HG03095 (cell line): ENCODE results near the gene RPLP1.
A peak's percentile ranks its signal among the peaks of the same experiment; 100 is the strongest.
"Not testable (repeated sequence)": the region's sequence is repeated elsewhere in the genome, so short reads cannot be mapped to it uniquely, and the experiment has no call there.

Source experiments
- ATAC-seq: cut with Tn5 transposase; IDR thresholded peaks from one replicate; pipeline ENCODE4 v1.9.1; 2021; ENCODE audit warnings: moderate library complexity; ENCODE audit not compliant: unreplicated experiment

Gene RPLP1

GRCh38 chr15:69436951-69437350 lies 15.7 kb upstream of the RPLP1 start:
- ATAC-seq = no peak

GRCh38 chr15:69439623-69440022 lies 13.0 kb upstream of the RPLP1 start:
- ATAC-seq = no peak

- peak; percentile 59 for ATAC-seq
Measured at GRCh38 chr15:69443032-69443611, 9.5 kb upstream of the RPLP1 start.

DNA sequence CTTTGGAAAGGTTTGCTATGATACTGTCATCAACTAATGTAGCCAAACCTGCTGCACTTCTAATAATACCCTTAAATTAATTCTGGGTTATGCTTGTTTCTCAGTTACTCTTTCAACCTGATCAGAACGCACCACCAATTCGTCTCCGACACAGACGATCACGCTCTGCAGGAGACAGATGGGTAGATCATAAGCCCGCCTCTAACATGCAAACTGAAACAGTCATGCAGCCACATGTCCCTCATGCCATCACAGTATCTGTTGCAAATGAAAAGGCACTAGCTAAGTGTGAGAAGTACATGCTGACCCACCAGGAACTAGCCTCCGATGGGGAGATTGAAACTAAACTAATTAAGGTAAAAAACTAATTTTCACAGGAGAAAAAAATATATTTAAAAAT lies 7.9 kb upstream of the RPLP1 start:
- ATAC-seq = no peak

- no peak for ATAC-seq
Measured at GRCh38 chr15:69446953-69447352, 5.7 kb upstream of the RPLP1 start.

- ATAC-seq = not testable (repeated sequence)
Measured at GRCh38 chr15:69450221-69450620, 2.4 kb upstream of the RPLP1 start.

DNA sequence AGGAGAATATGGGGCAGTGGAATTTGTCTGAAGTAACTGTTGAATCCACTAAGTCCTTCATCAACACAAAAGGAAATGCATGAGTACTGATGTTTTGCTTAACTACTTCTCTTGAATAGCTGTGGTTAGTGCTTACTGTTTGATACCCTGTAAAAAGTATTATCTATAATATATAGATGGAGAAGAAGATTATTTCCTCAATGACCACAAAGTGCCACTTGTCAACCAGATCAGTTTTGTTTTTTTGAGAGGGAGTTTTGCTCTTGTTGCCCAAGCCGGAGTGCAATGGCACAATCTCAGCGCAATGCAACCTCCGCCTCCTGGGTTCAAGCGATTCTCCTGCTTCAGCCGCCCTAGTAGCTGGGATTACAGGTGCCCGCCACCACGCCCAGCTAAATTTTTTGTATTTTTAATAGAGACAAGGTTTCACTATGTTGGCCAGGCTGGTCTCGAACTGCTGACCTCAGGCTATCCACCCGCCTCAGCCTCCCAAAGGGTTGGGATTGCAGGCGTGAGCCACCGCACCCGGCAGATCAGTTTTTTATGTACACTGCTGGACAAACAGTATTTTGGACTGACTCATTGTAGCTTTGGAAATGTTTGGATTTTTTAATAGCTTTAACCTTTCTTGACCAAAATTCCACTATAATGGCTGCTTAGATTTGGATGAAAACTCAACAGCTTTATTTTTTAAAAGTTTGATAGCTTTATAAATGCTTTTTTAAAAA lies 1.5 kb upstream of the RPLP1 start:
- ATAC-seq = no peak

GRCh38 chr15:69451951-69452691 lies 497 bp upstream of the RPLP1 start:
- ATAC-seq = peak; percentile 26

DNA sequence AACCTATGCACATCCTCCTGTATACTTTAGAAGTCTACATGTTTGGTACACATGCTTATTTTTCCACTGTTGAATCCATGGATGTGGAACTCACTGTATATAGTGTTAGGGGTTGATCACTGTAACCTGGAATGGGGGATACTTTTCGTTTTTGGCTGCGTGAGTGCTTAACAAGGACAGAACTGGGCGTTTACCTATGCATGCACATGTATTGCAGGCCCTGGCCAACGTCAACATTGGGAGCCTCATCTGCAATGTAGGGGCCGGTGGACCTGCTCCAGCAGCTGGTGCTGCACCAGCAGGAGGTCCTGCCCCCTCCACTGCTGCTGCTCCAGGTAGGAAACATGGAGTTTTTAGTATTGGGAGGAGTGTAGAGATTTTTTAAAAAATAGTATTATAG lies 2.3 kb downstream of the RPLP1 start:
- no peak for ATAC-seq

DNA sequence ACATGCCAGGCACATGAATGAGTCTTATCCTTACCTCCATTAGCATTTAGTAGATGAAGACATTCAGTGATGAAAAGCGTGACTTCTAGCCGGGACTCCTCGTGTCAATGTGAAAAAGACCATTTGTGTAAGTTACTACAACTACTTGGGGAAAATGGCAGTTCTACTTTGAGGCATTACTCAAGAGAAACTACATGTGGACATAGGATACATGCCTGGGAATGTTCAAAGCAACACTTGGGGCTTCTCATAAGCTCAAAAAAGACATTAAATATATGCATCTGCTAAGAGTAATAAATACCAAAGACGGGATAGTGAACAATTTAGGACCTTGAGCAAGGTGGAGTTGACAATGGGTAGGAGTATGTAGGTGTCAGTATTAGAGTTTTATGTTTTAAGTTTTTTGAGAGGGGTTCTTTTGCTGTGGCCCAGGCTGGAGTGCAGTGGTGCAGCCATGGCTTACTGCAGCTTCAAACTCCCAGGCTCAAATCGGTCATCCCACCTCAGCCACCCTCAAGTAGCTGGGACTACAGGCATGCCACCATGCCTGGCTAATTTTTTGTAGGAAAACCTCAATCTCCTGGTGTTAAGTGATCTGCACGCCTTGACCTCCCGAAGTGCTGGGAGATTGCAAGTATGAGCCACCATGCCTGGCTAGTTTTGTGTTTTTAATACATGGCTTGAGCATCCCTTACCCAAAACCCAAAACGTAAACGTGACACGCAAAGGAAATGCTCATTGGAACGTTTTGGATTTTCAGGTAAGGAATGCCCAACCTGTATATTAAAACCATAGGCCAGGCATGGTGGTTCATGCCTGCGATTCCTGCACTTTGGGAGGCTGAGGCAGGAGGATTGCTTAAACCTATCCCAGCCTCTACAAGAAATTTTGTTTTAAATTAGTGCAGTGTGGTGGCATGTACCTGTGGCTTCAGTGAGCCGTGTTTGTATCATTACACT lies 3.9 kb downstream of the RPLP1 start:
- ATAC-seq = no peak

DNA sequence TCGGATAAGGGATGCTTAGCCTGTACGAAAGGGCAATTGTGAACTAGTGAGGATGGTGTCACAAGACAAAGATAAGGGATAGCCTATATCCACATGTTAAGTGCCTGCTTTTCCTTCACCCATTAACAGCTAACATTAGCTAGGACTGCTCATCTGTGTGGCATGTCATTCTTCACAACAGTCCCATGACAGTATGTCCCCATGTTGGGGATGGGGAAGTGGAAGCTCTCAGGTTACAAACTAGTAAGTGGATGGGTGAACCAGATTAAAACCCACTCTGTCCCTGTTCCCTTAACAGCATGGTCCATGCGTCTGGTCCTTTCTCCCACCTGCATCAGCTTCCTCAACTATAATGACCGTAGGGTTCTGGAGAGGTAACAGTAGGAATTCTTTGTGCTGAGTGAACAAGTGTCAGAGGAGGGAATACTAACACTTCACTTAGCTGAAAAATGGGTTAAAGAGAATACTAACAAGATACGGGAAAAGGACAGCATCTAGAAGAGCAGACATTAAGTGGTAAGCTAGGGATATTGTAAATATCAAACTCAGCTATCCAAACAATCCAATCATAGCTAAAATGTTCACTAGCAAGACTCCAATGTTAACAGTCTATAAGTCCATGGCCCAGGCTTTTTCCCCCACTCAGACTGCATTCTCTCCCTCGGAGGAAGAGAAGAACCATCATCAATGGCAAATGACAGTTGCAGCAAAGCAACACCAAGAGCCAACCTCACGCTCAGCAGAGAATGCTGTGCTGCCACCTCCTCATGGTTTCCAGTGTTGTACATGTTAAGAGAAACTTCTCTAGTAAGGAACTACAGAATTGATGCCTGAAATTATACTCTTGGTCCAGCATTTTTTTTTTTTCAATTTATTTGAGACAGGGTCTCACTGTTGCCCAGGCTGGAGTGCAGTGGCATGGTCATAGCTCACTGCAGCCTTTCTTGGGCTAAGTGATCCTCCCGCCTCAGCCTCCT lies 5.0 kb downstream of the RPLP1 start:
- no peak for ATAC-seq

- ATAC-seq = no peak
Measured at GRCh38 chr15:69459066-69459465, 6.4 kb downstream of the RPLP1 start.

DNA sequence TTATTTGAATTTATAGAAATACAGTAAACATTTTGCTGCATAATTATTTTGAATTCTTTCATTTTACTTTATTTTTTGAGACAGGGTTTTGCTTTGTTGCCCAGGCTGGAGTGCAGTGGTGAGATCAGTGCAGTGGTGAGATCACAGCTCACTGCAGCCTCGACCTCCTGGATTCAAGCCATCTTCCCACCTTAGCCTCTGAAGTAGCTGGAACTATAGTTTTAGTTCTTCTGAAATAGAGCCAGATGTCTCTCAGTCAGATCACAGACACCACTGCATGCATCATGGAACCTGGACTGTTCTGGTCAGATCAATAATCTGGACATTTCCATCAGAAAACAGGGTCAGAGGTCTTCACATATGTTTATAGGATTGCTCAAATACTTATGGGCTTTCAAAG lies 7.9 kb downstream of the RPLP1 start:
- ATAC-seq = no peak

DNA sequence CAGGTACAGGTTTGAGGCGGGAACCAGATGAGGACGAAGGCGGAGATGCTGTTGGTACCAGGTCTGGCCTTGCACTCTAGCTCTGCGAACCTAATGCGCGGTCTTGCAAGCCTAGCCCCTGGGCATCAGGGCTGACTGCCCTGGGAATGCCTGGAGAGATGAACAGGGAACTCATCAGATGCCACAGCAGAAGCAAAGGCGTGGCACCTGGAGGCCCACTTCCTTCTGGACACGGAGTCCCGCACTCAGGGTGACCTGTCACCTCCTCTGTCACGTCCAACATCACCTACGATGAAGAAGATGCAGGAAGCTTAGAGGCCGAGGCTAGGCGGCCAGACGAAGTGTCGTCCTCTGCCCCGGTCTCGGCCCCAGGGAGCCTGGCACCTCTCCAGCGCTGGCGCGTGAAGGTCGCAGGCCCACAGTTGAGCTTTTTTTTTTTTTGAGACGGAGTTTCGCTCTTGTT lies 9.4 kb downstream of the RPLP1 start:
- no peak for ATAC-seq

DNA sequence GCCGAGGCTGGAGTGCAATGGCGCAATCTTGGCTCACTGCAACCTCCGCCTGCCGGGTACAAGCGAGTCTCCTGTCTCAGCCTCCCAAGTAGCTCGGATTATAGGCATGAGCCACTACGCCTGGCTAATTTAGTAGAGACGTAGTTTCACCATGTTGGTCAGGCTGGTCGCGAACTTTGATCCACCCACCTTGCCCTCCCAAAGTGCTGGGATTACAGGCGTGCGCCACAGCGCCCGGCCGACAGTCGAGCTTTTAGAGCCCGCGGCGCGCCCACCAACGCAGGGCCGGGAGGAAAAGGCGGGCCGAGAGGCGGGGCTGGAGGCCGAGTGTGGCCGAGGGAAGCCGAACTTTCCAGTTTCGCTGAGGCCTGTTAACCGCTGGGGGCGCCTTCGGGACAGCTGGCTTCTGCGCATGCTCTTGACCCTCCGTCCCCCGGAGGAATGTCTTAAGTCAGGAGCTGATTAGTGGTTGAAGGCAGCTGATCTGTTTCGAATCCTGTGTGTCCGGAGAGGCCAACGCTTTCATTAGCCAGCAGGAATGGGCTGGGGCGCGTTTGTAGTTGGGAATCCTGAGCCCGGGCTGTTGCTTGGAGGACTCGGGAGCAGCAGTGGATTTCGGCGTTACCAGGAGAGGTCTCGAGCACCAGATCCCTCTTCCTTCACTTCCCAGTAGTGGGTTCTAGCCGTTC lies 10.0 kb downstream of the RPLP1 start:
- ATAC-seq = peak; percentile 82

GRCh38 chr15:69463182-69463756 lies 10.7 kb downstream of the RPLP1 start:
- ATAC-seq = no peak

- no peak for ATAC-seq
Measured at GRCh38 chr15:69465253-69465652, 12.6 kb downstream of the RPLP1 start.

DNA sequence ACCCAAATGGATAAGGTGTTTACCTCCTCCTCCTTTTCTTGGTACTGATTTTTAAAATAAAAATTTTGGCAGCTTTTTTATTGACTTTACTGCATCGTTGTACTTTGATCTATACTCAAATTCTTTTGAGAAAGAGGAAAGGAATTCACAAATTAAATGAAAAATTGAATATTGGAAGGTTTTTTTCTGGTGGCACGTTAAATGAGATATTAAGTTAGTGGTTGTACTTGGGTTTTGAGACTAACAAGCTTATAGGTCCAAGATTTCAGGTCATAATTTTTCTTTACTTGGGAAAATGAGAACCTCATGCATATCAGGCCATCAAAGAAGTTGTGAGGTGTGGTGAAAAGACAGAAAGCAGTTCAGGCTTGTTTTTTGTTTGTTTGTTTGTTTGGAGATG lies 14.1 kb downstream of the RPLP1 start:
- ATAC-seq = no peak

DNA sequence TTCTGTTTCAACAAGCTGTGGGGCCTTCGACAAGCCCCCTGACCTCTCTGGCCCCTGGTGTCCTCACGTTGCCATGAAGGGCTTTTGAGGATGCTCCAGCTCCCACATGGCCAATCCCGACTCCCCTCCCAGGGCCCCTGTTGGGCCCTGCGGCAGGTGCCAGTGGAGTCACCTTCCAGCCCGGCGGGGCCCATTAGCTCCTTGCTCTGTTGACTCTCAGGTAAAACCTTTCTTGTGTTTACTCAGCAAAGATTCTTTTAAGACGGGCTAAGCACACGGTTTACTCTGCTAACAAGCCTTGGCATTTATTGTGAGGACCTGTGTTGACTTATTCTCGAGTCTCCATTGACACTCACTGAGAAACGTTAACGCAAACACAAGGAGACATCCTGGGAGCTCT lies 15.0 kb downstream of the RPLP1 start:
- ATAC-seq = no peak
